Activated T-cell treated with anti-CD3 and anti-CD28 coated beads for 48 hours (primary cell): ENCODE results near the gene FBF1.

Experiments
- DNase-seq: peaks from one replicate; pipeline ENCODE4 v3.0.0-alpha.2; 2020; ENCODE audit warnings: low read depth

Gene FBF1

DNA sequence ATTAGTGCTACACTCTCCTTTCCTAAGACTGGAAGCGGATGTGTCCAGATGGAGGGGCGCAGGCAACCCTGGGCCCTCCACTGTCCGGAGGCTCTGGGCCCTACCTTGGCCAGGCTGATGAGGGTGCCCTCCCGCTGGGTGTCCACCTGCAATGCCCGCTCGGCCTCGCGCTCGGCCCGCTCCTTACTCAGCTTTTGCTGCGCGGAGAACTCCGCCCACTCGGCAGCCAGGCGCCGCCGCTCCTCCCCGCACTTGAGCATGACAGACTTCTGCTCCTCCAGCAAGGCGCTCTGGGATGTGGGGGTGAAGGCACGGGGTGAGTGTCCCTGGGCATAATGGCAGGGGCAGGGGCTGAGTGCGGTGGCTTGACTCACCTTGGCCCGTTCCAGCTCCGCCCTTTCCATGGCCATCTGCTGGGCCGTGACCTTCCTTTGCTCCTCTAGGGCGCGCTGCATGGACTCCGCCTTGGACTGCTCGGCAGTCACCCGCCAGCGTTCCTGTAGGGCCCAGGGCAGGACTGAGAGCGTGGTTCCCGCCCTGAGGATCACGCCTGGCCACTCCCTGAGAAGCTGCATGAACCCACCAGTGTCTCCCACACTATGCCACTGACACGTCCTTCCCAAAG is 26.1 kb downstream of the FBF1 start:
- DNase-seq: no peak

GRCh38 chr17:75913537-75914210 is 27.2 kb downstream of the FBF1 start:
- no peak for DNase-seq

DNA sequence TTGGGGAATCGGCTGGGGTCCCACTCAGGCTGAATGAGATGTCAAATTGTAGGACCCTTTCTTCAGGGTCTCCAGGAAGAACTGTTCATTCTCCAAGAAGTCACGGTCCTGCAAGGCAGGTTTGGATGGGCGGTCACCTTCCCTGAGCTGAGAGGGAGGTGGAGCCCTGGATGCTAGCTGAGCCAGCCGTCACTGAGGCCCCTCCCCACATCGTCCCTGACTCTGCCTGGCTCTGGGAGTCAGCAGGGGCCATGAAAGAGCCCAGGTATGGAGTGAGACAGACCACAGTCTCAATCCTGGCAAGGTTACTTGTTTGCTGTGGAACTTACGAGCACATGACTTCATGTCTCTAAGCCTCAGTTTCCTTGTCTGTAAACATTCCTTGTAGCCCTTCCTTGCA is 30.1 kb downstream of the FBF1 start:
- no peak for DNase-seq

DNA sequence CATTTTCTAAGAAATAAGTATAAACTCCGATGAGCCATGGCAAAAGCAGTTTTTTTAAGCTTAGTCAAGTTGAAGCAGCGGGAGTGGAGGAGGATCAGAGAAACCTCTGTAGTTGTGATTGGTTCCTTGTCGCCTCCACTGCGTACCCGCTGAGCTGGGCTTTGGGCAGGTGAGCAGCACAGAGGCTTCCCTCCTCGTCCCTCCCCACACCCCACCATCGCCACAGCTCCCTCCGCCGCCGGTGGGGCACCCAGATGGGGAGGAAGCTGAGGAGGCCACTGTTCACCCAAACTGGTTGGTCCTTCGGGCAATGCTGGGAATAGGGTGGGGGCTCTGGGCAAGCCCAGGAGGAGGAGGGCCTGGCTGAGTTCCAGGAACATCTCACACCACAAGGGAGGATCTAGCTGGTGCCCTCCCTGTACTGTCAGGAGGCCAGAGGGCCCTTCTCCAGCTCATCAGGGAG is 31.0 kb downstream of the FBF1 start:
- DNase-seq: no peak

- no peak for DNase-seq
These were observed 31.6 kb downstream of the FBF1 start for GRCh38 chr17:75909051-75909811.

DNA sequence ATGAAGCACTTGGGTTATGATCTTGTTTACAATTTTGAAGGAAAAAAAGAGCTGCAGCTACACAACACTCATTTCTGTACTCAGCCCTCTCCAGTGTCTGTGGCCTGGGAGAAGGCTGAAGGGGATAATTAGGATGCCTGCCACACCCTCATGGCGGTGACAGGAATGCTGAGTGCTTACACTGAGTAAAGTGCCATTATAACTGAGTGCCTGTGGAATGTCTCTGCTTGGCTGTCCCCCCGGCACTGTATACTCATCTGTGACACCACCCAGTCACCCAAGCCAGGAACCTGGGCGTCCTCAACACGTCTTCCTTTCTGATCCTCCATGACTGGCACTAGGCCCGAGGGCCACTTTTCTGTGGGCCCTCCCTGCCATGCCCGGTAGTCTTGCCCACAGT is 32.6 kb downstream of the FBF1 start:
- DNase-seq: no peak

GRCh38 chr17:75906143-75906884 is 34.5 kb downstream of the FBF1 start:
- no peak for DNase-seq

DNA sequence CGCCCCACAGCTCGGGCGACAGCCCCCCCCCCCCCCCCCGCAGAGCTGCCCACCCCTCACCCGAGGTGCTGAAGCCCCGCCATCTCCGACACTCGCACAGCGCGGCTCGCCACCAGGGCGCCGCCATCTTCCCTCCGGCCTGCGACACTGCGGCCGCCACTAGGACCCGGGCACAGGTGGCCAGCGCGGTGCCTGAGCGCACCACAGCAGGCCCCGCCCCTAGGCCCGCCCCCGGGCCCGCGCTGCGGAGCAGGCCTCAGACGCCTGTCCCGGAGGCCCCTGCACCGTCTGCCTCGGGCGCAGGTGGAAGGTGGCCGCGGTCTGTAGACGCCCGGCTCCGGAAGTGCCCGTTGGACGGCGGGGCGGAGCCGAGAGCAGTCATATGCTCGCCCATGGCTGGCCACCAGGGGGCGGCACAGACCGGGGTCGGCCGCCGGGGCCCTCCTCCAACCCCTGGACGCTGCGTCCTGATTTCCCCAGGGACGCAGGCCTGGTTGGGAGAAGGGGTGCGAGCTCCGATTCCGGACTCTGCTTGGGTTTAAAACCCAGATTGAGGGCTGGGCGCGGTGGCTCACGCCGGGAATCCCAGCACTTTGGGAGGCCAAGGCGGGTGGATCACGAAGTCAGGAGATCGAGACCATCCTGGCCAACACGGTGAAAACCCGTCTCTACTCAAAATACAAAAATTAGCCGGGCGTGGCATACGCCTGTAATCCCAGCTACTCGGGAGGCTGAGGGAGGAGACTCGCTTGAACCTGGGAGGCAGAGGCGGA is 35.9 kb downstream of the FBF1 start, which contains the start of gene MRPL38:
Gene MRPL38 (minus strand): TSS at position 136 of the 773 bp plus-strand sequence. CDS start 9 bp downstream, at position 127.
- DNase-seq: peak; percentile 98

DNA sequence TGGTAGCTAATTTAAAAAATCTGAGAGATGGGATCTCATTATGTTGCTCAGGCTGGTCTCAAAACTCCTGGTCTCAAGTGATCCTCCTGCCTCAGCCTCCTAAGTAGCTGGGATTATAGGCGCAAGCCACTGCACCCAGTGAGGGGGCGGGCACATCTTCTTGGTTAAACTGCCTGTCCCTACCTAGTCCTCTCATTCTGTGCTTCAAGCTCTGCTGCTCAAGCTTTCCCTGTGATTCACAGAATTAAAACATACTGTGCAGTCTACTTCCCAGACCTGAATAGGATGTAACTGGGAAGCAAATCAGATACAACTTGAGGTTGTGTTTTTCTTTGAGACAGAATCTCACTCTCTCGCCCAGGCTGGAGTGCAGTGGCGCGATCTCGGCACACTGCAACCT is 38.4 kb downstream of the FBF1 start:
- no peak for DNase-seq

DNA sequence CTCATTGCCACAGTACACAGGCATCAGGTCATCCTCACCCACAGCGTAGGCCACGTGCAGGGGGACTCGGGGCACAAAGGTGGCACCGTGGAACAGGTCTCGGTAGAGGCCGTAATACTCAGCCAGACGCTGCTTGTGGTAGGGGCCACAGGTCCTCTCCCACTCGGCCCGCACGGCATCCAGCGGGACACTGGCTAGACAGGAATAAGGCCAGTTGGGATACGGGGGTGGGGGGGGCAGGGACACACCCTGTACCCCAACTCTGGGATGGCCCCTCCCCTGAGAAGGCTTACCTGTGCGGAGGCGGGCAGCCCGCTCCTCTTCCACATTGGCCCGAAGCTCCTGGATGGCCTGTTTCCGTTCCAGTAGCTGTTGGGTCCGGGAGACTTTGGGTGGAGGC is 39.1 kb downstream of the FBF1 start:
- DNase-seq: no peak

GRCh38 chr17:75900691-75901533 is 39.9 kb downstream of the FBF1 start:
- no peak for DNase-seq

DNA sequence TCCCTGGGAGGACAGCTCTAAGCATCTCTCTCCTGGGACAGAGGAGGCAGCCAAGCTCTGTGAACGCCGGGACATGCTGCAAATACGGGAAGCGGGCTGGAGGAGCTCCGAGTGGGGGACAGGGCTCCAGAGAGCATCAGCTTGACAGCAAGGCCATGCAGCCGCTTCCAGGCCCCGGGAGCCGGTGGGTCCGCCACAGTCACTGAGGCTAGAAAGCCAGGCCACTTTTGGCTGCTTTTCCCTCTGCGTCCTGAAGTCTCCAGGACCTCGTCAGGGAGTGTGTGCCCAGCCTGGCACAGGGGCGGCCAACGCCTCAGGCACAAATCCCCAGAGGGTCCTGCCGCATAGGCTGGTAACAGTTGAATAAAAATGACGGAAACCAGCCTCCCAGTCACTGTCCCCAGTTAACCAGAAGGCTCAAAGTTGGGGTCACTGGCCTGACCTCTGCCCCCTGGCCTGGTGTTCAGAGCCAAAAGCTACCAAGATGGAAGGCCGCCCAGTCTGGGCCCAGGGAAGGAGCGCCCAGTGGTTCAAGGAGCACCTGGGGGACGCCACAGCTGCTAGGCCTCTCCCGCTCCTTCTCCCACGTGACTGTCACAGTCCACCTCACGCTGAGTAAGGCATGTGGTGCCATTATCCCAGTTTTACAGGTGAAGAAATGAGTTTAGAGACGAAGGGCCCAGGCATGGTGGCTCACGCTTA is 40.9 kb downstream of the FBF1 start:
- DNase-seq: no peak

DNA sequence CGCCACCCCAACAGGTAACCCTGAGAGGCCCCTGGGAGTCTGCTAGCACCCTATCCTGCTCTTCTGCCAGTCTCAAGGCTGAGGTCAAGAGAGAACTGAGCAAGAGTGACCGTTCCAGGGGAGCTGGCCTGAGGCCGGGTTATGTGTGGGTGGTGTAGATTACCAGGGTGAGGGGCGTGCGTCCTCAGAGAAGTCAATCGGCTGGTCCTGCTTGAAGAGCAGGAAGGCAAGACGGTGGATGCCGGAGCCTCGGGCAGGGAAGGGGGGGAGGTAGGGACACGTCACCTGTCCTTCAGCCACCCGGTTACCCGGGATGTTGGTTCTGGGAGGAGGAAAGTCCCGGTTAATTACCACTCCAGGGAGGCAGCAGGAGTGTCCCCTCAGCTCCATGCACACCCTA is 41.5 kb downstream of the FBF1 start:
- DNase-seq: no peak

DNA sequence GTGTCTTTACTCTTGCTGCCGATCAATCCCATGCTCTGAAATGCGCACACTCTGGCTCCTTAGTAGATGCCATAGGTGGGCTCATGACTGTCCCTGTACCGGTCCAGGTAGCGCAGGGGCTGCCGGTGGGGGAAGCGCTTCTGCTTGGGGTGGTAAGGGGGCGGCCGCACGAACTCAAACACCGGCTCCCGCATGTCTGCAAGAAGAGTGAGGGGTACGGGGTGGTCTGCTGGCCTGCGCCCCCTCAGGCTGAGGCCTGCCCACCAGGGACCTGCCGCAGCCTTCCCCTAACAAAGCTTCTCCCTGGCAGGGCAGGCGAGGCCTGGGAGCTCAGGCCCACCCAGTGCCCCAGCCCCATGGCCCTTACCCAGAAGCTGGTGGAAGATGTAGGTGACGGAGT is 42.1 kb downstream of the FBF1 start:
- no peak for DNase-seq

DNA sequence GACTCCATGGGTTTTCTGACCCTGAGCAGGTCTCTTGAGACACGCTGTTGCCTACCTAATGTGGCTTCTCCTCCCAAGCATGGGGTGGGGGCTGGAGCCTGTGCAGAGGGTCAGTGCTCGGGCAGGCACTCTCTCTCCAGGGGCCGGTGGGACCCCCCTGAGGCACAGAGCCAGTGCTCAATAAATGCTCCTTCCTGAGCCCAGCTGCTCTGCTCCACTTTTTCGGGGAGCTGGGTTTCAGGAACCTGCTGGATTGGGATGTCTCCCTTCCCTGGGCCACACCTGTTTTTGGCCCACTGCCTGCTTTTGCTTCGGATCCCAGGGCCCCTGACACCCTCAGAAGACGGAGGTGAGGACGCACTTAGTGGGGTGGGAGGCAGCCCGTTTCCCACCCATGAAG is 42.8 kb downstream of the FBF1 start:
- DNase-seq: no peak

DNA sequence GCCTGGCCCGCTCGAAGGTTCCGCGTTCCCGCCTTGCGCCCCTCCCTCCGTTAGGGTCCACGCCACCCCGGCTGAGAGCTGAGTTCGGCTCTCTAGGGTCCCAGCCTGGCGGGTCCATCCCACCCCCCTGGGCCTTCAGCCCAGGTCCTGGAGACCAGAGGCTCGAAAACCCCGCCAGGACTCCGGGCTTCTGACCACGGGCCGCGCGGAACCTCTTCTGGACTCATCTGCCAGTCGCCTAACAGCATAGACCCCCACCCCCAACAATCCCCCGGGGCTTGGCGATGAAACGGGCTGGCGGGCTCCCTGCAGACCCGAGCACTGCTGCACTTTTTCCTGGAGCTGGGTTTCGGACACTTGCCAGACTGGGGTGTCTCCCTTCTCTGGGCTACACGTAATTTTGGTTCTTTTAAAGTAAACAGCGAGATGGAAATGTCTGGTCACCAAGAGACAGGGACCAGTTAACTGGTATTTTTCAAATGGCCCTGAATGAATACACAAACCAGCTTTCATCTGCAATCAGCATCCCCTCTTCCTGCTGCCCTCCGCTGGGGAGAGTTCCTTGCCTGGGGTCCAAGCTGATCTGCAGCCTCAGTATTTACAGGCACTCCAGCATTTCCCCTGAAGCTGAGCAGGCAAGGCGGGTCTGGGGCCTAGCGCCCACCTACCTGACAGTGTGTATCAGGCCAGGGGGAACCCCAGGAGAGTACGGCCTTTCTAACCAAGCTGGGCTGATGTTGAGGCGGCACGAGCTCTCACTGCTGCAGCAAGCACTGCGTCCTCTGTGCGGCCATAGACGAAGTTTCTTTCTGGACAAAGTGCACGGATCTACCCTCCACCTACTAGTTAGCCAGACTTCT is 43.5 kb downstream of the FBF1 start:
- no peak for DNase-seq

GRCh38 chr17:75896415-75897159 is 44.3 kb downstream of the FBF1 start, which contains the start of gene TRIM65:
Gene TRIM65, minus strand, starts transcription at chr17:75896951. Its CDS starts 14 bp downstream, at chr17:75896937.
- peak; percentile 81 for DNase-seq
